LNCaP clone FGC (cell line): ENCODE results near the gene PPP4R1.

Experiments used
- DNase-seq: peaks from one replicate; pipeline ENCODE4 v3.0.0-alpha.2; 2011; ENCODE audit warnings: low read depth
- H3K4me3 ChIP-seq: 2 replicates; pipeline ENCODE4 v1.5.1; 2011; ENCODE audit warnings: mild to moderate bottlenecking, low read depth, low read length, control low read depth
- TF ChIP-seq, protein P1 (sequence below): IDR thresholded peaks from 2 replicates; pipeline ENCODE4 v1.5.1; 2012; ENCODE audit warnings: mild to moderate bottlenecking; ENCODE audit not compliant: control insufficient read depth, insufficient read depth; ENCODE audit errors: extremely low read depth

The PPP4R1 gene

GRCh38 chr18:9519399-9519798, 95.0 kb downstream of the PPP4R1 start:
- TF ChIP-seq, protein P1, sequence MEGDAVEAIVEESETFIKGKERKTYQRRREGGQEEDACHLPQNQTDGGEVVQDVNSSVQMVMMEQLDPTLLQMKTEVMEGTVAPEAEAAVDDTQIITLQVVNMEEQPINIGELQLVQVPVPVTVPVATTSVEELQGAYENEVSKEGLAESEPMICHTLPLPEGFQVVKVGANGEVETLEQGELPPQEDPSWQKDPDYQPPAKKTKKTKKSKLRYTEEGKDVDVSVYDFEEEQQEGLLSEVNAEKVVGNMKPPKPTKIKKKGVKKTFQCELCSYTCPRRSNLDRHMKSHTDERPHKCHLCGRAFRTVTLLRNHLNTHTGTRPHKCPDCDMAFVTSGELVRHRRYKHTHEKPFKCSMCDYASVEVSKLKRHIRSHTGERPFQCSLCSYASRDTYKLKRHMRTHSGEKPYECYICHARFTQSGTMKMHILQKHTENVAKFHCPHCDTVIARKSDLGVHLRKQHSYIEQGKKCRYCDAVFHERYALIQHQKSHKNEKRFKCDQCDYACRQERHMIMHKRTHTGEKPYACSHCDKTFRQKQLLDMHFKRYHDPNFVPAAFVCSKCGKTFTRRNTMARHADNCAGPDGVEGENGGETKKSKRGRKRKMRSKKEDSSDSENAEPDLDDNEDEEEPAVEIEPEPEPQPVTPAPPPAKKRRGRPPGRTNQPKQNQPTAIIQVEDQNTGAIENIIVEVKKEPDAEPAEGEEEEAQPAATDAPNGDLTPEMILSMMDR, result no peak
- no peak overlapping the region for H3K4me3 ChIP-seq
- DNase-seq, result no peak

GRCh38 chr18:9517869-9518268, 96.5 kb downstream of the PPP4R1 start:
- TF ChIP-seq, protein P1, result no peak
- no peak overlapping the region for H3K4me3 ChIP-seq
- DNase-seq, result no peak

DNA sequence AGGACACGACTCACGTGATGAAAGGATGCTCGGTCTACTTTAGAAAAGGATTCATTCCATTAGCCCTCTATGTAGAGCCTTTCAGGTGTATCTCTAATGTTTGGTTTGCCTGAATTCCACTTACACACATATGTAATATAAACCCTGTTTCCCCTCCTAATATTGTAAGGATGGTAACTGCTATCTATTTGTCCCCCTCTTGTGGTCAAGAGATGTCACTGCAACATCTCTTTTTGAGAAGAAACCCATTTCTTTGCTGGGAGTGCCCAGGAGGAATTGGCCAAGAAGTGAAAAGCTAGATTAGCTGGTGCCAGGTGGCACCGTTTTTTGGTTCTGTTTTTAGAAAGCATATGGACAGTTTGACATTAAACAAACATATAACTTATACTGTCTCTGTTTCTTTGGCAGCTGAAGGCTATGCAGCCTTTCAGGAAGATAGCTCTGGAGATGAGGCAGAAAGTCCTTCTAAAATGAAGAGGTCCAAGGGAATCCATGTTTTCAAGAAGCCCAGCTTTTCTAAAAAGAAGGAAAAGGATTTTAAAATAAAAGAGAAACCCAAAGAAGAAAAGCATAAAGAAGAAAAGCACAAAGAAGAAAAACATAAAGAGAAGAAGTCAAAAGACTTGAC, 97.8 kb downstream of the PPP4R1 start:
- DNase-seq, result peak; percentile 64
- H3K4me3 ChIP-seq, result no peak overlapping the region
- TF ChIP-seq, protein P1, result peak; percentile 79

DNA sequence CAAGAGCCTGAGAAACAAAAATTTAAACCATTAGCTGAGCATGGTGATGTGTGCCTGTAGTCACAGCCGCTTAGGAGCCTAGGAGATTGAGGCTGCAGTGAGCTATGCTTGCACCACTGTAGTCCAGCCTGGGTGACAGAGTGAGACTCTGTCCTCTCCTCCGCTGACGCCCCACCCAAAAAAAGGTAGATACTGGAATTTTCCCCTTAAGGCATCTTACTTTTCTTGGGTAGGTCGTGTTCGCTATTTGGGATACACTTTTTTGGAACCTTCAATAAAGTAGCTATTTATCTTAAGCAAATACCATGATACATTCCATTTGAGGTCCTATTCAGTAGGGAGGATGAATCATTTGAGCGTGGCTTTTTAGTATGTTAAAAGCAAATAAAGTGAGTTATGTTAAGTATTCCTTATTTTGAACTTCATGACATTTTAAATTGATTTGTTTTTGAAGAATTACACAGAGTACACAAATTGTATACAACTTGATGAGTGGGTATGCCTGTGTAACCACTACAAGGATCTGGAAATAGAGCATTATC, 100.3 kb downstream of the PPP4R1 start:
- TF ChIP-seq, protein P1, result no peak
- H3K4me3 ChIP-seq, result no peak overlapping the region
- DNase-seq, result no peak

DNA sequence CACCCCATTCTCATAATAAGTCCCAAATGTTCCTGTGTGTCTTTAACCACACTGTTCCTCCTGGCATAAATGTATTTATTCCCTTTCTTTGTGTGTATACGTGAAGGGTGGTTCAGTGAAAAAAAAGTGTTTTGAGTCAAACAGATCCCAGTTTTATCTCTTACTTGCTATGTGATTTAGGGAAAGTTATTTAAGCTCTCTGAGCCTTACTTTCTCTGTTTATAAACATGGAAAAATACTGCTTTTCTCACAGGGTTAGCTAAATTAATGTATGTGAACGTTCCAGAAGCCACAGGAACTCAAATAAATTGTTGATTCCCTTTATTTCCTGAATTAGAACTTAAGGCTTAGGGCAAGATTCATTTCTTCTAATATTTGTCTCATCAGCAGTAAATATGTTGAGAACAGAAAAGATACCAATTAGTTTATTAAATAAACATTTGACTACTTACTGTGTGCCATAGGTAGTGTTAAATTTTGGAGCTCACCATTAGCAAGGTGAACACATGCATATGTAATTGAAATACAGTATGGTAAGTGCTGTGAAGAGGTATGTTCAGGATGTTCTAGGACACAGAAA, 105.8 kb downstream of the PPP4R1 start:
- TF ChIP-seq, protein P1, result no peak
- no peak overlapping the region for H3K4me3 ChIP-seq
- DNase-seq, result no peak

DNA sequence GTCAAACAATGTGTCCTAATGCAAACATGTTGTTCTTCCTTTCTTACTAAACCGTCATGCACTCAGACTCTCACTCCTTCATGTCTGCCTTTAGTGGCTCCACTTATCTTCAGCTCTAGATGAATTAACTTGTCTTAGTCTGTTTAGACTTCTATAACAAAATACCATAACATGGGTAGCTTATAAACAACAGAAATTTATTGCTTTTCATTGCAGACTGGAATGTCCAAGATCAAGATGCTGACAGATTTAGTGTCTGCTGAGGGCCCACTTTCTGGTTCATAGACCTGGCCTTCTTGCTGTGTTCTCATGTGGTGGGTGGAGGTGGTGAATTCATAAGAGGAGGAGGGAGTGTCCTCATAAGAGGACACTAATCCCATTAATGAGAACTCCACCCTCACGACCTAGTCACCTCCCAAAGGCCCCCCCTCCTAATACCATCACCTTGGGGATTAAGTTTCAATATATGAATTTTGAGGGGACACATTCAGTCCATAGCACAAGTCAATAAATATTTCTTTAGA, 106.7 kb downstream of the PPP4R1 start:
- TF ChIP-seq, protein P1, result no peak
- no peak for DNase-seq
- no peak overlapping the region for H3K4me3 ChIP-seq
